Stimulated activated naive B cell treated with anti-CD40 and anti-IgM and Interleukin-4, amounts not matched to agents 10 μg/mL and 1 μg/mL and 100 μg/mL, for 72 hours (primary cell): ENCODE results near the gene NOD2.
A peak's percentile ranks its signal among the peaks of the same experiment; 100 is the strongest.

ENCODE experiments used
- ATAC-seq, 2 donors: fragments of 150-1000 bp; cut with Tn5 transposase; replicated peaks; 2 replicates each; pipeline ENCODE4 v1.10.0; 2021; ENCODE audit warnings: moderate library complexity in 1 of 2
- DNase-seq: peaks from one replicate; pipeline ENCODE4 v3.0.0; 2021
- H3K27ac Mint-ChIP-seq: one replicate; pipeline ENCODE4 v1.8.0; 2022; ENCODE audit warnings: mild to moderate bottlenecking, mixed read lengths
- H3K27me3 Mint-ChIP-seq, 2 donors: one replicate each; pipeline ENCODE4 v1.8.0; 2022; ENCODE audit warnings: mixed read lengths in 2 of 2
- H3K36me3 Mint-ChIP-seq, 2 donors: one replicate each; pipeline ENCODE4 v1.8.0; 2022; ENCODE audit warnings: mixed read lengths in 2 of 2, mild to moderate bottlenecking in 1 of 2
- H3K4me1 Mint-ChIP-seq, 2 donors: one replicate each; pipeline ENCODE4 v1.8.0; 2022; ENCODE audit warnings: mixed read lengths in 2 of 2, mild to moderate bottlenecking in 1 of 2
- H3K4me3 Mint-ChIP-seq, 2 donors: one replicate each; pipeline ENCODE4 v1.8.0; 2022; ENCODE audit warnings: mild to moderate bottlenecking in 2 of 2, mixed read lengths in 2 of 2, moderate library complexity in 1 of 2
- H3K9me3 Mint-ChIP-seq, 2 donors: one replicate each; pipeline ENCODE4 v1.8.0; 2022; ENCODE audit warnings: mixed read lengths in 2 of 2, mild to moderate bottlenecking in 1 of 2

The NOD2 gene

GRCh38 chr16:50742576-50743200 is 49.3 kb downstream of the NOD2 start:
- Mint-ChIP-seq H3K36me3 (peaks cover 19 to 34% of the 10 kb centered on the region in 2 donors), H3K4me1 (peaks cover 46 to 79% of the 10 kb centered on the region in 2 donors), H3K4me3 (peak overlapping the region; percentile 83 to 90), H3K27ac (peak overlapping the region; percentile 87), H3K27me3 (no peaks in the 10 kb centered on the region), H3K9me3 (no peaks in the 10 kb centered on the region)
- no peak for DNase-seq
- peak; percentile 16 to 18 for ATAC-seq

GRCh38 chr16:50743581-50744225 is 50.3 kb downstream of the NOD2 start:
- Mint-ChIP-seq H3K4me1 (peaks cover 44 to 73% of the 10 kb centered on the region in 2 donors), H3K9me3 (no peaks in the 10 kb centered on the region), H3K36me3 (peaks cover 19 to 30% of the 10 kb centered on the region in 2 donors), H3K27ac (peak overlapping the region; percentile 87), H3K4me3 (peak overlapping the region; percentile 83 to 90), H3K27me3 (no peaks in the 10 kb centered on the region)
- DNase-seq (no peak), ATAC-seq (no peak)

GRCh38 chr16:50744881-50745280 is 51.5 kb downstream of the NOD2 start:
- H3K36me3 Mint-ChIP-seq, result peaks cover 20 to 29% of the 10 kb centered on the region in 2 donors
- DNase-seq, result no peak
- peak overlapping the region; percentile 80 to 83 for H3K4me3 Mint-ChIP-seq
- H3K27ac Mint-ChIP-seq, result peak overlapping the region; percentile 91
- ATAC-seq, result no peak
- H3K9me3 Mint-ChIP-seq, result no peaks in the 10 kb centered on the region
- H3K27me3 Mint-ChIP-seq, result no peaks in the 10 kb centered on the region
- H3K4me1 Mint-ChIP-seq, result peaks cover 39 to 63% of the 10 kb centered on the region in 2 donors

GRCh38 chr16:50745940-50746339 is 52.5 kb downstream of the NOD2 start:
- Mint-ChIP-seq H3K4me3 (peak overlapping the region; percentile 80 to 83), H3K9me3 (no peaks in the 10 kb centered on the region), H3K27ac (peak overlapping the region; percentile 91), H3K4me1 (peaks cover 32 to 53% of the 10 kb centered on the region in 2 donors), H3K27me3 (no peaks in the 10 kb centered on the region), H3K36me3 (peaks cover 20 to 28% of the 10 kb centered on the region in 2 donors)
- no peak for DNase-seq
- no peak for ATAC-seq

- Mint-ChIP-seq H3K36me3 (peaks cover 23 to 31% of the 10 kb centered on the region in 2 donors), H3K4me1 (peaks cover 29 to 45% of the 10 kb centered on the region in 2 donors), H3K27me3 (no peaks in the 10 kb centered on the region), H3K27ac (peak overlapping the region; percentile 20), H3K4me3 (peak overlapping the region; percentile 57 to 68), H3K9me3 (no peaks in the 10 kb centered on the region)
- ATAC-seq (peak; percentile 78 to 81), DNase-seq (no peak)
Measured at GRCh38 chr16:50747207-50747956, 54.0 kb downstream of the NOD2 start.

GRCh38 chr16:50751528-50751927 is 58.1 kb downstream of the NOD2 start:
- no peak for DNase-seq
- Mint-ChIP-seq H3K27ac (no peak overlapping the region), H3K27me3 (no peaks in the 10 kb centered on the region), H3K36me3 (peaks cover 26 to 33% of the 10 kb centered on the region in 2 donors), H3K4me3 (no peak overlapping the region), H3K4me1 (peaks cover 24 to 25% of the 10 kb centered on the region in 2 donors), H3K9me3 (no peaks in the 10 kb centered on the region)
- no peak for ATAC-seq

- H3K36me3 Mint-ChIP-seq, result peaks cover 23 to 33% of the 10 kb centered on the region in 2 donors
- no peak for ATAC-seq
Measured at GRCh38 chr16:50752471-50753235, 59.2 kb downstream of the NOD2 start.

GRCh38 chr16:50756473-50756872 is 63.1 kb downstream of the NOD2 start:
- no peaks in the 10 kb centered on the region for H3K27me3 Mint-ChIP-seq
- DNase-seq, result no peak
- H3K36me3 Mint-ChIP-seq, result peaks cover 29 to 52% of the 10 kb centered on the region in 2 donors
- no peak for ATAC-seq
- H3K4me3 Mint-ChIP-seq, result no peak overlapping the region
- no peaks in the 10 kb centered on the region for H3K9me3 Mint-ChIP-seq
- H3K27ac Mint-ChIP-seq, result no peak overlapping the region
- H3K4me1 Mint-ChIP-seq, result peaks cover 28 to 42% of the 10 kb centered on the region in 2 donors

More at GRCh38 chr16:50752471-50753235, 59.2 kb downstream of the NOD2 start:
- Mint-ChIP-seq H3K27me3 (no peaks in the 10 kb centered on the region), H3K9me3 (no peaks in the 10 kb centered on the region), H3K4me1 (peaks cover 16 to 20% of the 10 kb centered on the region in 2 donors), H3K4me3 (no peak overlapping the region), H3K27ac (no peak overlapping the region)
- no peak for DNase-seq

GRCh38 chr16:50761267-50761666 is 67.9 kb downstream of the NOD2 start:
- Mint-ChIP-seq H3K4me3 (no peak overlapping the region), H3K27ac (no peak overlapping the region), H3K9me3 (peaks cover 5 to 6% of the 10 kb centered on the region in 2 donors), H3K4me1 (peaks cover 23 to 54% of the 10 kb centered on the region in 2 donors), H3K27me3 (no peaks in the 10 kb centered on the region), H3K36me3 (peaks cover 36 to 70% of the 10 kb centered on the region in 2 donors)
- no peak for DNase-seq
- peak; percentile 65 to 66 for ATAC-seq

- H3K4me3 Mint-ChIP-seq, result no peak overlapping the region
- no peak for ATAC-seq
- H3K27me3 Mint-ChIP-seq, result no peaks in the 10 kb centered on the region
- peaks cover 10 to 12% of the 10 kb centered on the region in 2 donors for H3K9me3 Mint-ChIP-seq
- no peak for DNase-seq
- peaks cover 26 to 60% of the 10 kb centered on the region in 2 donors for H3K4me1 Mint-ChIP-seq
- H3K36me3 Mint-ChIP-seq, result peaks cover 43 to 75% of the 10 kb centered on the region in 2 donors
- H3K27ac Mint-ChIP-seq, result no peak overlapping the region
Measured at GRCh38 chr16:50762241-50762640, 68.8 kb downstream of the NOD2 start.

GRCh38 chr16:50763211-50763610 is 69.8 kb downstream of the NOD2 start:
- H3K27ac Mint-ChIP-seq, result no peak overlapping the region
- H3K36me3 Mint-ChIP-seq, result peaks cover 42 to 75% of the 10 kb centered on the region in 2 donors
- H3K4me3 Mint-ChIP-seq, result no peak overlapping the region
- no peak for DNase-seq
- peaks cover 22 to 55% of the 10 kb centered on the region in 2 donors for H3K4me1 Mint-ChIP-seq
- no peak for ATAC-seq
- no peaks in the 10 kb centered on the region for H3K27me3 Mint-ChIP-seq
- peaks cover 10 to 12% of the 10 kb centered on the region in 2 donors for H3K9me3 Mint-ChIP-seq

GRCh38 chr16:50765260-50765659 is 71.9 kb downstream of the NOD2 start:
- Mint-ChIP-seq H3K9me3 (peaks cover 12 to 21% of the 10 kb centered on the region in 2 donors), H3K4me1 (peaks cover 21 to 52% of the 10 kb centered on the region in 2 donors), H3K36me3 (peaks cover 50 to 82% of the 10 kb centered on the region in 2 donors), H3K27me3 (no peaks in the 10 kb centered on the region), H3K4me3 (no peak overlapping the region), H3K27ac (no peak overlapping the region)
- ATAC-seq (no peak), DNase-seq (no peak)

GRCh38 chr16:50765861-50766260 is 72.5 kb downstream of the NOD2 start:
- H3K27me3 Mint-ChIP-seq, result no peaks in the 10 kb centered on the region
- no peak for ATAC-seq
- peaks cover 12 to 21% of the 10 kb centered on the region in 2 donors for H3K9me3 Mint-ChIP-seq
- peaks cover 53 to 83% of the 10 kb centered on the region in 2 donors for H3K36me3 Mint-ChIP-seq
- no peak overlapping the region for H3K27ac Mint-ChIP-seq
- no peak overlapping the region for H3K4me3 Mint-ChIP-seq
- no peak for DNase-seq
- peaks cover 19 to 47% of the 10 kb centered on the region in 2 donors for H3K4me1 Mint-ChIP-seq

GRCh38 chr16:50767197-50767596 is 73.8 kb downstream of the NOD2 start:
- peaks cover 19 to 40% of the 10 kb centered on the region in 2 donors for H3K4me1 Mint-ChIP-seq
- H3K27ac Mint-ChIP-seq, result no peak overlapping the region
- no peak for ATAC-seq

More at GRCh38 chr16:50767197-50767596, 73.8 kb downstream of the NOD2 start:
- no peak overlapping the region for H3K4me3 Mint-ChIP-seq
- peaks cover 12 to 21% of the 10 kb centered on the region in 2 donors for H3K9me3 Mint-ChIP-seq
- no peaks in the 10 kb centered on the region for H3K27me3 Mint-ChIP-seq
- no peak for DNase-seq
- peaks cover 54 to 84% of the 10 kb centered on the region in 2 donors for H3K36me3 Mint-ChIP-seq
